ENCODE results near the gene CUTA.

The CUTA gene

GRCh38 chr6:33415831-33416230 is 2.1 kb downstream of the CUTA start:
- no peak for TF ChIP-seq SUZ12 (IDR thresholded peaks at IDR 0.05)
- TF ChIP-seq FOXK2 (IDR thresholded peaks at IDR 0.05), result no peak
- no peak for DNase-seq (ENCODE audit: extremely low spot score)
- ChIA-PET POLR2A (no interaction called here), CTCF (no interaction called here)

- no peak for TF ChIP-seq SUZ12 (IDR thresholded peaks at IDR 0.05)
- DNase-seq (ENCODE audit: extremely low spot score), result no peak
- ChIA-PET CTCF (no interaction called here), POLR2A (no interaction called here)
These were observed 3.2 kb downstream of the CUTA start for GRCh38 chr6:33414592-33415271.

GRCh38 chr6:33413241-33414120 is 4.4 kb downstream of the CUTA start:
- no peak for DNase-seq (ENCODE audit: extremely low spot score)
- CTCF ChIA-PET, result no interaction called here
- no peak for TF ChIP-seq ZNF384 (IDR thresholded peaks at IDR 0.05)
- no peak for TF ChIP-seq BHLHE40 (IDR thresholded peaks at IDR 0.05; ENCODE audit: borderline replicate concordance)
- TF ChIP-seq ELF4 (IDR thresholded peaks at IDR 0.05), result no peak
- TF ChIP-seq SUZ12 (IDR thresholded peaks at IDR 0.05), result no peak
- TF ChIP-seq HDGF (IDR thresholded peaks at IDR 0.05; ENCODE audit: borderline replicate concordance), result no peak
- no peak for TF ChIP-seq FOXA1 (IDR thresholded peaks at IDR 0.05)
- TF ChIP-seq PKNOX1 (IDR thresholded peaks at IDR 0.05), result no peak
- no peak for TF ChIP-seq TARDBP (IDR thresholded peaks at IDR 0.05)
- no peak for TF ChIP-seq FOXK2 (IDR thresholded peaks at IDR 0.05)
- no peak for TF ChIP-seq SP1 (IDR thresholded peaks at IDR 0.05)
- no peak for TF ChIP-seq ARNT (IDR thresholded peaks at IDR 0.05)
- POLR2A ChIA-PET, result no interaction called here

- DNase-seq (ENCODE audit: extremely low spot score), result no peak
- CTCF ChIA-PET, result no interaction called here
- TF ChIP-seq BHLHE40 (IDR thresholded peaks at IDR 0.05; ENCODE audit: borderline replicate concordance) (no peak), ARNT (IDR thresholded peaks at IDR 0.05) (no peak), FOXK2 (IDR thresholded peaks at IDR 0.05) (no peak), L3MBTL2 (conservative IDR thresholded peaks at IDR 0.05) (no peak), LEF1 (IDR thresholded peaks at IDR 0.05; ENCODE audit: borderline replicate concordance) (no peak), TARDBP (IDR thresholded peaks at IDR 0.05) (no peak), HDGF (IDR thresholded peaks at IDR 0.05; ENCODE audit: borderline replicate concordance) (no peak), ZNF384 (IDR thresholded peaks at IDR 0.05) (no peak)
- POLR2A ChIA-PET, result no interaction called here
These were observed 5.5 kb downstream of the CUTA start for GRCh38 chr6:33412140-33413009.

- DNase-seq (ENCODE audit: extremely low spot score), result no peak
- POLR2A ChIA-PET, result no interaction called here
- CTCF ChIA-PET, result no interaction called here
- TF ChIP-seq SUZ12 (IDR thresholded peaks at IDR 0.05) (no peak), FOXK2 (IDR thresholded peaks at IDR 0.05) (no peak), SP1 (IDR thresholded peaks at IDR 0.05) (no peak), TARDBP (IDR thresholded peaks at IDR 0.05) (no peak)
These were observed 6.3 kb downstream of the CUTA start for GRCh38 chr6:33411632-33412005.

GRCh38 chr6:33410711-33411631 is 6.9 kb downstream of the CUTA start, which contains the start of gene PHF1:
PHF1 (plus strand) TSS chr6:33411014; CDS start chr6:33412264, 1,250 bp downstream.
- DNase-seq (ENCODE audit: extremely low spot score), result peak; percentile 66
- CTCF ChIA-PET, result no interaction called here
- TF ChIP-seq LEF1 (IDR thresholded peaks at IDR 0.05; ENCODE audit: borderline replicate concordance) (no peak), PKNOX1 (IDR thresholded peaks at IDR 0.05) (no peak), FOXM1 (IDR thresholded peaks at IDR 0.05; ENCODE audit: borderline replicate concordance) (no peak), FOXA1 (IDR thresholded peaks at IDR 0.05) (no peak), TARDBP (IDR thresholded peaks at IDR 0.05) (no peak), ELF4 (IDR thresholded peaks at IDR 0.05) (no peak)
- POLR2A ChIA-PET, result interaction anchor here (0.8 to 1.3 kb wide), 4 partner anchors 15 to 134 kb away, joined by 3 to 6 read pairs (median 5); partner anchors contain the start of genes B3GALT4 and ZBTB22

Measured in HEK293T (cell line).